HL-60 (cell line): ENCODE data around the gene PLCH2.

ENCODE experiments used
- DNase-seq, 2 experiments: peaks; one replicate each; pipeline ENCODE4 v3.0.0-alpha.2; 2010 to 2020; ENCODE audit warnings: low read depth in 1 of 2, low spot score in 1 of 2
- H3K27ac ChIP-seq: fragments of 250-450 bp; sonication (Bioruptor Pico); replicated peaks from 2 replicates; pipeline ENCODE4 v1.5.1; 2020; ENCODE audit warnings: mild to moderate bottlenecking, moderate library complexity
- H3K27me3 ChIP-seq: fragments of 250-450 bp; sonication (Bioruptor Pico); 2 replicates; pipeline ENCODE4 v1.5.1; 2021; ENCODE audit warnings: mild to moderate bottlenecking, moderate library complexity; ENCODE audit not compliant: insufficient read depth, poor library complexity, severe bottlenecking
- H3K4me3 ChIP-seq: replicated peaks from 2 replicates; pipeline ENCODE4 v1.5.1; 2011; ENCODE audit warnings: mild to moderate bottlenecking, control low read depth, low read length; ENCODE audit not compliant: insufficient read depth
- CTCF ChIP-seq: IDR thresholded peaks from one replicate; pipeline ENCODE4 v1.5.1; 2011; ENCODE audit warnings: low read length, control low read depth, inconsistent platforms; ENCODE audit not compliant: insufficient read depth
- GABPA ChIP-seq: IDR thresholded peaks from 2 replicates; pipeline ENCODE4 v1.6.1; 2012; ENCODE audit warnings: low read depth
- POLR2AphosphoS5 ChIP-seq: IDR thresholded peaks from 2 replicates; pipeline ENCODE4 v1.6.1; 2012; ENCODE audit warnings: low read depth
- REST ChIP-seq: IDR thresholded peaks from 2 replicates; pipeline ENCODE4 v1.6.1; 2012; ENCODE audit warnings: low read depth; ENCODE audit not compliant: insufficient replicate concordance
- SPI1 ChIP-seq: IDR thresholded peaks from 2 replicates; pipeline ENCODE4 v1.6.1; 2012; ENCODE audit warnings: low read depth, mild to moderate bottlenecking, borderline replicate concordance

PLCH2 gene

GRCh38 chr1:2431518-2431917 is 44.6 kb upstream of the PLCH2 start:
- no peak overlapping the region for H3K27ac ChIP-seq
- H3K27me3 ChIP-seq = peaks cover 7% of the 10 kb centered on the region
- no peak overlapping the region for H3K4me3 ChIP-seq
- TF ChIP-seq CTCF (no peak), POLR2AphosphoS5 (no peak), SPI1 (no peak), GABPA (no peak), REST (no peak)
- no peak for DNase-seq

- H3K4me3 ChIP-seq = no peak overlapping the region
- no peak for TF ChIP-seq POLR2AphosphoS5
- no peak for TF ChIP-seq GABPA
- no peak for TF ChIP-seq SPI1
- TF ChIP-seq REST = no peak
- no peak for TF ChIP-seq CTCF
- no peak for DNase-seq
- peaks cover 7% of the 10 kb centered on the region for H3K27me3 ChIP-seq
- no peak overlapping the region for H3K27ac ChIP-seq
These were observed 43.6 kb upstream of the PLCH2 start for GRCh38 chr1:2432441-2432844.

GRCh38 chr1:2433196-2433595 is 42.9 kb upstream of the PLCH2 start:
- TF ChIP-seq CTCF (no peak), REST (no peak), GABPA (no peak), POLR2AphosphoS5 (no peak), SPI1 (no peak)
- Histone ChIP-seq H3K27me3 (peaks cover 7% of the 10 kb centered on the region), H3K27ac (no peak overlapping the region), H3K4me3 (no peak overlapping the region)
- DNase-seq = no peak
